ENCODE measurements around the gene TMED9. TPM values are rescaled to one million over a fixed set of nuclear protein-coding genes. Genes with fewer than 3 reads are reported as not detected.

The TMED9 gene
- total and polyA plus RNA-seq, 9 of the 15 experiments (the other 6 are each of a cell fraction or from before 2014, with no cell fraction given): 43.7 to 301 (median 90.0) TPM

DNA sequence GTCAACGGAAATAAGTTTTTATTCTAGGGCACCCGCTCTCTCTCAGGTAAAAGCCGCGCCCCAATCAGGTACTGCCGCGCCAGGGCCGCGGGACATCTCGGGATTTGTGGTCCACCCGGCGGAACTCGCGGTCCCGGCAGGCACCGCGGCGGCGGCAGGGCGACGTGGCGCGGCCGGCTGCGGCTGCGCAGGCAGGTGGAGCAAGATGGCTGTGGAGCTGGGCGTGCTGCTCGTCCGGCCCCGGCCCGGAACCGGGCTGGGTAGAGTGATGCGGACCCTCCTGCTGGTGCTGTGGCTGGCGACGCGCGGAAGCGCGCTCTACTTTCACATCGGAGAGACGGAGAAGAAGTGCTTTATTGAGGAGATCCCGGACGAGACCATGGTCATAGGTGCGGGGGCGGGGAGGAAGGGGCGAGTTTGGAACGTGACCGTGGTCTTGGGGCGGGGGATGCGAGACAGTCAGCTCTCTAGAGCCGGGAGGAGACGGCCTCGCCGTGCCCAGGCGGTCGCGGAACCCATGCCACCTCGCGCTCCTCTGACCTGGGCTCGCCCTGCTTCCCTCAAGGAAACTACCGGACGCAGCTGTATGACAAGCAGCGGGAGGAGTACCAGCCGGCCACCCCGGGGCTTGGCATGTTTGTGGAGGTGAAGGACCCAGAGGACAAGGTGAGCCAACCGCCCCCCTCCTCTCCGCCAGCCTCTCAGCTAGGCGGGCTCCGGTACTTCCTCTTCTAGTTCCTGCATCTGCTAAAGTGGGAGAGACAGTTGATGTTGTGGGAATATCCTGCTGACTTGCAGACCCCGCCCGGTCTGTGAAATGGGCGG lies at the start of gene TMED9 (continued):
- TF ChIP-seq ZNF3 (CRISPR knock-in tag; IDR thresholded peaks at IDR 0.05): no peak
- 0 out of 2 replicates have a peak, but pooled peaks have one; percentile 9 for TF ChIP-seq ETV1 (tag; conservative IDR thresholded peaks at IDR 0.05; ENCODE audit: low read depth)
- TF ChIP-seq, protein P1, sequence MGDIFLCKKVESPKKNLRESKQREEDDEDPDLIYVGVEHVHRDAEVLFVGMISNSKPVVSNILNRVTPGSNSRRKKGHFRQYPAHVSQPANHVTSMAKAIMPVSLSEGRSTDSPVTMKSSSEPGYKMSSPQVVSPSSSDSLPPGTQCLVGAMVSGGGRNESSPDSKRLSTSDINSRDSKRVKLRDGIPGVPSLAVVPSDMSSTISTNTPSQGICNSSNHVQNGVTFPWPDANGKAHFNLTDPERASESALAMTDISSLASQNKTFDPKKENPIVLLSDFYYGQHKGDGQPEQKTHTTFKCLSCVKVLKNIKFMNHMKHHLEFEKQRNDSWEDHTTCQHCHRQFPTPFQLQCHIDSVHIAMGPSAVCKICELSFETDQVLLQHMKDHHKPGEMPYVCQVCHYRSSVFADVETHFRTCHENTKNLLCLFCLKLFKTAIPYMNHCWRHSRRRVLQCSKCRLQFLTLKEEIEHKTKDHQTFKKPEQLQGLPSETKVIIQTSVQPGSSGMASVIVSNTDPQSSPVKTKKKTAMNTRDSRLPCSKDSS (IDR thresholded peaks at IDR 0.05; ENCODE audit: low read depth, partially characterized antibody): no peak
- TF ChIP-seq KAT7 (CRISPR knock-in tag; IDR thresholded peaks at IDR 0.05; ENCODE audit: borderline replicate concordance): no peak
- TF ChIP-seq FOXK1 (CRISPR knock-in tag; IDR thresholded peaks at IDR 0.05; ENCODE audit: borderline replicate concordance): no peak
- TF ChIP-seq, protein P2, sequence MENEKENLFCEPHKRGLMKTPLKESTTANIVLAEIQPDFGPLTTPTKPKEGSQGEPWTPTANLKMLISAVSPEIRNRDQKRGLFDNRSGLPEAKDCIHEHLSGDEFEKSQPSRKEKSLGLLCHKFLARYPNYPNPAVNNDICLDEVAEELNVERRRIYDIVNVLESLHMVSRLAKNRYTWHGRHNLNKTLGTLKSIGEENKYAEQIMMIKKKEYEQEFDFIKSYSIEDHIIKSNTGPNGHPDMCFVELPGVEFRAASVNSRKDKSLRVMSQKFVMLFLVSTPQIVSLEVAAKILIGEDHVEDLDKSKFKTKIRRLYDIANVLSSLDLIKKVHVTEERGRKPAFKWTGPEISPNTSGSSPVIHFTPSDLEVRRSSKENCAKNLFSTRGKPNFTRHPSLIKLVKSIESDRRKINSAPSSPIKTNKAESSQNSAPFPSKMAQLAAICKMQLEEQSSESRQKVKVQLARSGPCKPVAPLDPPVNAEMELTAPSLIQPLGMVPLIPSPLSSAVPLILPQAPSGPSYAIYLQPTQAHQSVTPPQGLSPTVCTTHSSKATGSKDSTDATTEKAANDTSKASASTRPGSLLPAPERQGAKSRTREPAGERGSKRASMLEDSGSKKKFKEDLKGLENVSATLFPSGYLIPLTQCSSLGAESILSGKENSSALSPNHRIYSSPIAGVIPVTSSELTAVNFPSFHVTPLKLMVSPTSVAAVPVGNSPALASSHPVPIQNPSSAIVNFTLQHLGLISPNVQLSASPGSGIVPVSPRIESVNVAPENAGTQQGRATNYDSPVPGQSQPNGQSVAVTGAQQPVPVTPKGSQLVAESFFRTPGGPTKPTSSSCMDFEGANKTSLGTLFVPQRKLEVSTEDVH (IDR thresholded peaks at IDR 0.05; ENCODE audit: low read depth, partially characterized antibody): no peak
- no peak for TF ChIP-seq ZNF431 (CRISPR knock-in tag; IDR thresholded peaks at IDR 0.05)
- no peak for TF ChIP-seq ATF2 (CRISPR knock-in tag; IDR thresholded peaks at IDR 0.05)
- no peak for TF ChIP-seq ZFP36 (IDR thresholded peaks at IDR 0.05; ENCODE audit: low read depth, low read length, partially characterized antibody)
- TF ChIP-seq BDP1 (IDR thresholded peaks at IDR 0.05; ENCODE audit: insufficient read depth, insufficient read length): no peak
- peak; percentile 85 for TF ChIP-seq POLR2H (tag; IDR thresholded peaks at IDR 0.05; ENCODE audit: low read depth)
- no peak for TF ChIP-seq RNF219 (CRISPR knock-in tag; IDR thresholded peaks at IDR 0.05)
- no peak for TF ChIP-seq GATAD2B (IDR thresholded peaks at IDR 0.05; ENCODE audit: borderline replicate concordance)
- no peak for TF ChIP-seq NBN (IDR thresholded peaks at IDR 0.05; ENCODE audit: low read depth)
- TF ChIP-seq RBBP5 (IDR thresholded peaks at IDR 0.05; ENCODE audit: borderline replicate concordance, insufficient read depth, low read length, poor library complexity, severe bottlenecking): peak; percentile 85
- no peak for TF ChIP-seq ZNF175 (CRISPR knock-in tag; IDR thresholded peaks at IDR 0.05; ENCODE audit: low read depth)
- no peak for TF ChIP-seq FOXA1 (IDR thresholded peaks at IDR 0.05; ENCODE audit: borderline replicate concordance)
- TF ChIP-seq DMBX1 (CRISPR knock-in tag; IDR thresholded peaks at IDR 0.05; ENCODE audit: borderline replicate concordance): no peak
- no peak for TF ChIP-seq ZNF408 (CRISPR knock-in tag; IDR thresholded peaks at IDR 0.05; ENCODE audit: low read depth)

All from K562 (cell line).